K562 (cell line): ENCODE results near the gene RGS9BP. TPM values are rescaled to one million over a fixed set of nuclear protein-coding genes. Genes with fewer than 3 reads are reported as not detected.
A peak's percentile ranks its signal among the peaks of the same experiment; 100 is the strongest.

ENCODE experiments used
- FOXK2 ChIP-seq, 2 experiments: fragments of 450-650 bp; IDR thresholded peaks in 1 of 2; conservative IDR thresholded peaks in 1 of 2; 2 replicates each; pipeline ENCODE4 v1.6.1; 2016; ENCODE audit warnings: low read depth in 2 of 2, mild to moderate bottlenecking in 1 of 2
- HEY1 ChIP-seq: fragments of 250-450 bp; sonication (Bioruptor Pico); IDR thresholded peaks from 2 replicates; pipeline ENCODE4 v1.5.0; 2020; ENCODE audit warnings: mild to moderate bottlenecking, moderate library complexity, borderline replicate concordance
- MEF2D ChIP-seq: conservative IDR thresholded peaks from 2 replicates; pipeline ENCODE4 v1.6.1; 2016; ENCODE audit warnings: low read depth, missing genetic modification characterization, missing compliant biosample characterization
- NUFIP1 ChIP-seq: fragments of 450-650 bp; IDR thresholded peaks from 2 replicates; pipeline ENCODE4 v1.6.1; 2018; ENCODE audit not compliant: partially characterized antibody
- POLR3G ChIP-seq: IDR thresholded peaks from 2 replicates; pipeline ENCODE4 v1.6.1; 2011; ENCODE audit not compliant: insufficient read length, insufficient replicate concordance; ENCODE audit errors: extremely low read depth
- SAFB ChIP-seq: fragments of 200-400 bp; formaldehyde crosslinking; IDR thresholded peaks from 2 replicates; pipeline ENCODE4 v1.6.1; 2017; ENCODE audit warnings: low read depth, low read length, borderline replicate concordance
- SNIP1 ChIP-seq: fragments of 450-650 bp; IDR thresholded peaks from 2 replicates; pipeline ENCODE4 v1.7.1; 2017; ENCODE audit warnings: low read depth, mild to moderate bottlenecking
- SP1 ChIP-seq: sonication (generic); formaldehyde crosslinking; IDR thresholded peaks from 2 replicates; pipeline ENCODE4 v1.8.1; 2022; ENCODE audit warnings: mild to moderate bottlenecking, missing genetic modification reagents
- THRAP3 ChIP-seq: fragments of 450-650 bp; IDR thresholded peaks from 2 replicates; pipeline ENCODE4 v1.6.1; 2016; ENCODE audit warnings: mild to moderate bottlenecking, inconsistent platforms, borderline replicate concordance
- ZNF274 ChIP-seq: IDR thresholded peaks from 2 replicates; pipeline ENCODE4 v1.6.1; 2011; ENCODE audit warnings: low read depth, mild to moderate bottlenecking, low read length, moderate library complexity, borderline replicate concordance
- ZSCAN32 ChIP-seq: fragments of 450-650 bp; formaldehyde crosslinking; IDR thresholded peaks from 2 replicates; pipeline ENCODE4 v1.4.0; 2020; ENCODE audit warnings: mild to moderate bottlenecking, moderate library complexity
- polyA plus RNA-seq, 8 experiments: library from polyadenylated mRNA; depleted of rRNA in 4 of 8; stranded (reverse) in 5 of 8; unstranded in 3 of 8; fragments of >200 nt; fragmentation: Nextera tagmentation in 2 of 8; fragmentation: Illumina TruSeq in 1 of 8; extraction: Ambion mirVana in 2 of 8; extraction: Trizol in 1 of 8; gene quantifications; 2 replicates each; pipeline versions ENCODE4 v1.2.1 to v1.2.3, GENCODE V29; 2011 to 2014; ENCODE audit warnings: inconsistent platforms in 1 of 8, missing spikeins in 1 of 8
- total RNA-seq, 7 experiments: library from RNA; depleted of rRNA in 6 of 7; stranded (reverse); fragments of >200 nt in 6 of 7; fragmentation: Illumina TruSeq in 2 of 7; extraction: Trizol in 2 of 7; gene quantifications; 2 replicates each; pipeline versions ENCODE4 v1.2.1 to v1.2.3, GENCODE V29; 2011 to 2021; ENCODE audit warnings: low replicate concordance in 1 of 7
- TF ChIP-seq, protein P1 (sequence below): fragments of 200-600 bp; sonication (generic); IDR thresholded peaks from one replicate; pipeline ENCODE4 v1.6.1; 2012; ENCODE audit warnings: mild to moderate bottlenecking, low read depth, low read length, inconsistent platforms
- TF ChIP-seq, protein P2 (sequence below): fragments of 450-650 bp; formaldehyde crosslinking; IDR thresholded peaks from 2 replicates; pipeline ENCODE4 v1.4.0; 2020; ENCODE audit warnings: mild to moderate bottlenecking, moderate library complexity
- TF ChIP-seq, protein P3 (sequence below): sonication (generic); formaldehyde crosslinking; IDR thresholded peaks from 2 replicates; pipeline ENCODE4 v1.8.1; 2022; ENCODE audit warnings: missing genetic modification reagents

Gene RGS9BP
- total and polyA plus RNA-seq, 9 of the 15 experiments (the other 6 are each of a cell fraction or from before 2014, with no cell fraction given), result 0.03 to 1.3 (median 0.49) TPM

DNA sequence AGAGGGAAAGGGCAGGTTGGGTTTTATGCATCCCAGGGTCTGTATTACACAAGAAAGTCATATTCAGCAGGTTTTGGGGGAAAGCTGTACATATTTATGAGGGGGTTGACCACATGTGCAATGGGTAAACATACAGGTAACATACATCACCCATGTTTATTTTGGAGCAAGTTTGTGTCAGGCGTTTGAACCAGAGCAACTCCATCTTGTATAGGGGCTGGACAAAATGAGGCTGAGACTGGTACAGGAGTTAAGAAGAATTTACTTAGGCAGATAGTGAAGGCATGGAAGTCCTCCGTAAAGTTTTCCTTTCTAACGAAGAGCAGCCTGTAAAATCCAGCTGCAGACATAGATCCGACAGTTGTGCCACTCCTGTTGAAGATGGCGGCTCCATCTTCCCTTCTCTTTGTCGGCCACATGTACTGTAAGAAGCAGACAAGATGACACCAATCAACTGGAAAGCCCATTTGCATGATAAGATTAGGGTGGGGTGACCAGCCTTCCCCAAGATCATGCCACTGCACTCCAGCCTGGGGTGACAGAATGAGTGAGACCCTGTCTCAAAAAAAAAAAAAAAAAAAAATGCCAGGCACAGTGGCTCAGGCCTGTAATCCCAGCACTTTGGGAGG is 11.3 kb downstream of the RGS9BP start (continued):
- TF ChIP-seq SAFB (no peak), THRAP3 (no peak), HEY1 (CRISPR knock-in tag) (peak; percentile 70; the same call in 1 of the 2 replicates), ZSCAN32 (no peak), MEF2D (tag) (peak; percentile 93), ZNF274 (no peak), FOXK2 (conservative IDR thresholded peaks at IDR 0.05 in 1 of 2, IDR thresholded peaks at IDR 0.05 in 1 of 2; ENCODE audit: low read depth in 2 of 2) (no peak), NUFIP1 (no peak), SNIP1 (no peak), POLR3G (no peak), SP1 (CRISPR knock-in tag) (no peak)
- TF ChIP-seq, protein P1, sequence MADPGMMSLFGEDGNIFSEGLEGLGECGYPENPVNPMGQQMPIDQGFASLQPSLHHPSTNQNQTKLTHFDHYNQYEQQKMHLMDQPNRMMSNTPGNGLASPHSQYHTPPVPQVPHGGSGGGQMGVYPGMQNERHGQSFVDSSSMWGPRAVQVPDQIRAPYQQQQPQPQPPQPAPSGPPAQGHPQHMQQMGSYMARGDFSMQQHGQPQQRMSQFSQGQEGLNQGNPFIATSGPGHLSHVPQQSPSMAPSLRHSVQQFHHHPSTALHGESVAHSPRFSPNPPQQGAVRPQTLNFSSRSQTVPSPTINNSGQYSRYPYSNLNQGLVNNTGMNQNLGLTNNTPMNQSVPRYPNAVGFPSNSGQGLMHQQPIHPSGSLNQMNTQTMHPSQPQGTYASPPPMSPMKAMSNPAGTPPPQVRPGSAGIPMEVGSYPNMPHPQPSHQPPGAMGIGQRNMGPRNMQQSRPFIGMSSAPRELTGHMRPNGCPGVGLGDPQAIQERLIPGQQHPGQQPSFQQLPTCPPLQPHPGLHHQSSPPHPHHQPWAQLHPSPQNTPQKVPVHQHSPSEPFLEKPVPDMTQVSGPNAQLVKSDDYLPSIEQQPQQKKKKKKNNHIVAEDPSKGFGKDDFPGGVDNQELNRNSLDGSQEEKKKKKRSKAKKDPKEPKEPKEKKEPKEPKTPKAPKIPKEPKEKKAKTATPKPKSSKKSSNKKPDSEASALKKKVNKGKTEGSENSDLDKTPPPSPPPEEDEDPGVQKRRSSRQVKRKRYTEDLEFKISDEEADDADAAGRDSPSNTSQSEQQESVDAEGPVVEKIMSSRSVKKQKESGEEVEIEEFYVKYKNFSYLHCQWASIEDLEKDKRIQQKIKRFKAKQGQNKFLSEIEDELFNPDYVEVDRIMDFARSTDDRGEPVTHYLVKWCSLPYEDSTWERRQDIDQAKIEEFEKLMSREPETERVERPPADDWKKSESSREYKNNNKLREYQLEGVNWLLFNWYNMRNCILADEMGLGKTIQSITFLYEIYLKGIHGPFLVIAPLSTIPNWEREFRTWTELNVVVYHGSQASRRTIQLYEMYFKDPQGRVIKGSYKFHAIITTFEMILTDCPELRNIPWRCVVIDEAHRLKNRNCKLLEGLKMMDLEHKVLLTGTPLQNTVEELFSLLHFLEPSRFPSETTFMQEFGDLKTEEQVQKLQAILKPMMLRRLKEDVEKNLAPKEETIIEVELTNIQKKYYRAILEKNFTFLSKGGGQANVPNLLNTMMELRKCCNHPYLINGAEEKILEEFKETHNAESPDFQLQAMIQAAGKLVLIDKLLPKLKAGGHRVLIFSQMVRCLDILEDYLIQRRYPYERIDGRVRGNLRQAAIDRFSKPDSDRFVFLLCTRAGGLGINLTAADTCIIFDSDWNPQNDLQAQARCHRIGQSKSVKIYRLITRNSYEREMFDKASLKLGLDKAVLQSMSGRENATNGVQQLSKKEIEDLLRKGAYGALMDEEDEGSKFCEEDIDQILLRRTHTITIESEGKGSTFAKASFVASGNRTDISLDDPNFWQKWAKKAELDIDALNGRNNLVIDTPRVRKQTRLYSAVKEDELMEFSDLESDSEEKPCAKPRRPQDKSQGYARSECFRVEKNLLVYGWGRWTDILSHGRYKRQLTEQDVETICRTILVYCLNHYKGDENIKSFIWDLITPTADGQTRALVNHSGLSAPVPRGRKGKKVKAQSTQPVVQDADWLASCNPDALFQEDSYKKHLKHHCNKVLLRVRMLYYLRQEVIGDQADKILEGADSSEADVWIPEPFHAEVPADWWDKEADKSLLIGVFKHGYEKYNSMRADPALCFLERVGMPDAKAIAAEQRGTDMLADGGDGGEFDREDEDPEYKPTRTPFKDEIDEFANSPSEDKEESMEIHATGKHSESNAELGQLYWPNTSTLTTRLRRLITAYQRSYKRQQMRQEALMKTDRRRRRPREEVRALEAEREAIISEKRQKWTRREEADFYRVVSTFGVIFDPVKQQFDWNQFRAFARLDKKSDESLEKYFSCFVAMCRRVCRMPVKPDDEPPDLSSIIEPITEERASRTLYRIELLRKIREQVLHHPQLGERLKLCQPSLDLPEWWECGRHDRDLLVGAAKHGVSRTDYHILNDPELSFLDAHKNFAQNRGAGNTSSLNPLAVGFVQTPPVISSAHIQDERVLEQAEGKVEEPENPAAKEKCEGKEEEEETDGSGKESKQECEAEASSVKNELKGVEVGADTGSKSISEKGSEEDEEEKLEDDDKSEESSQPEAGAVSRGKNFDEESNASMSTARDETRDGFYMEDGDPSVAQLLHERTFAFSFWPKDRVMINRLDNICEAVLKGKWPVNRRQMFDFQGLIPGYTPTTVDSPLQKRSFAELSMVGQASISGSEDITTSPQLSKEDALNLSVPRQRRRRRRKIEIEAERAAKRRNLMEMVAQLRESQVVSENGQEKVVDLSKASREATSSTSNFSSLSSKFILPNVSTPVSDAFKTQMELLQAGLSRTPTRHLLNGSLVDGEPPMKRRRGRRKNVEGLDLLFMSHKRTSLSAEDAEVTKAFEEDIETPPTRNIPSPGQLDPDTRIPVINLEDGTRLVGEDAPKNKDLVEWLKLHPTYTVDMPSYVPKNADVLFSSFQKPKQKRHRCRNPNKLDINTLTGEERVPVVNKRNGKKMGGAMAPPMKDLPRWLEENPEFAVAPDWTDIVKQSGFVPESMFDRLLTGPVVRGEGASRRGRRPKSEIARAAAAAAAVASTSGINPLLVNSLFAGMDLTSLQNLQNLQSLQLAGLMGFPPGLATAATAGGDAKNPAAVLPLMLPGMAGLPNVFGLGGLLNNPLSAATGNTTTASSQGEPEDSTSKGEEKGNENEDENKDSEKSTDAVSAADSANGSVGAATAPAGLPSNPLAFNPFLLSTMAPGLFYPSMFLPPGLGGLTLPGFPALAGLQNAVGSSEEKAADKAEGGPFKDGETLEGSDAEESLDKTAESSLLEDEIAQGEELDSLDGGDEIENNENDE, result no peak
- TF ChIP-seq, protein P2, sequence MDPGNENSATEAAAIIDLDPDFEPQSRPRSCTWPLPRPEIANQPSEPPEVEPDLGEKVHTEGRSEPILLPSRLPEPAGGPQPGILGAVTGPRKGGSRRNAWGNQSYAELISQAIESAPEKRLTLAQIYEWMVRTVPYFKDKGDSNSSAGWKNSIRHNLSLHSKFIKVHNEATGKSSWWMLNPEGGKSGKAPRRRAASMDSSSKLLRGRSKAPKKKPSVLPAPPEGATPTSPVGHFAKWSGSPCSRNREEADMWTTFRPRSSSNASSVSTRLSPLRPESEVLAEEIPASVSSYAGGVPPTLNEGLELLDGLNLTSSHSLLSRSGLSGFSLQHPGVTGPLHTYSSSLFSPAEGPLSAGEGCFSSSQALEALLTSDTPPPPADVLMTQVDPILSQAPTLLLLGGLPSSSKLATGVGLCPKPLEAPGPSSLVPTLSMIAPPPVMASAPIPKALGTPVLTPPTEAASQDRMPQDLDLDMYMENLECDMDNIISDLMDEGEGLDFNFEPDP (CRISPR knock-in tag), result peak; percentile 92
- TF ChIP-seq, protein P3, sequence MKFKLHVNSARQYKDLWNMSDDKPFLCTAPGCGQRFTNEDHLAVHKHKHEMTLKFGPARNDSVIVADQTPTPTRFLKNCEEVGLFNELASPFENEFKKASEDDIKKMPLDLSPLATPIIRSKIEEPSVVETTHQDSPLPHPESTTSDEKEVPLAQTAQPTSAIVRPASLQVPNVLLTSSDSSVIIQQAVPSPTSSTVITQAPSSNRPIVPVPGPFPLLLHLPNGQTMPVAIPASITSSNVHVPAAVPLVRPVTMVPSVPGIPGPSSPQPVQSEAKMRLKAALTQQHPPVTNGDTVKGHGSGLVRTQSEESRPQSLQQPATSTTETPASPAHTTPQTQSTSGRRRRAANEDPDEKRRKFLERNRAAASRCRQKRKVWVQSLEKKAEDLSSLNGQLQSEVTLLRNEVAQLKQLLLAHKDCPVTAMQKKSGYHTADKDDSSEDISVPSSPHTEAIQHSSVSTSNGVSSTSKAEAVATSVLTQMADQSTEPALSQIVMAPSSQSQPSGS (CRISPR knock-in tag), result no peak
